Nephron (organoid): ENCODE data around the gene SLC38A1.

Source experiments
- H3K27ac Mint-ChIP-seq, 3 experiments: 2 replicates each; pipeline ENCODE4 v1.8.0; 2020; ENCODE audit warnings: mixed read lengths in 3 of 3, mild to moderate bottlenecking in 2 of 3, moderate library complexity in 1 of 3
- H3K27me3 Mint-ChIP-seq: 2 replicates; pipeline ENCODE4 v1.8.0; 2021; ENCODE audit warnings: low read depth, mild to moderate bottlenecking, moderate library complexity, mixed read lengths
- H3K36me3 Mint-ChIP-seq: 2 replicates; pipeline ENCODE4 v1.8.0; 2020; ENCODE audit warnings: low read depth, mixed read lengths
- H3K4me1 Mint-ChIP-seq: 2 replicates; pipeline ENCODE4 v1.8.0; 2020; ENCODE audit warnings: mixed read lengths
- H3K4me3 Mint-ChIP-seq, 3 experiments: 2 replicates each; pipeline ENCODE4 v1.8.0; 2020; ENCODE audit warnings: mild to moderate bottlenecking in 3 of 3, mixed read lengths in 3 of 3, moderate library complexity in 2 of 3
- H3K9me3 Mint-ChIP-seq: 2 replicates; pipeline ENCODE4 v1.8.0; 2020; ENCODE audit warnings: mixed read lengths
- CTCF ChIP-seq, 3 experiments: fragments of 200-600 bp; sonication (generic); IDR thresholded peaks; one replicate each; pipeline ENCODE4 v1.5.0; 2021; ENCODE audit warnings: antibody characterized with exemption in 3 of 3; ENCODE audit not compliant: unreplicated experiment in 3 of 3

SLC38A1 gene

GRCh38 chr12:46223047-46223446, 45.8 kb downstream of the SLC38A1 start:
- no peak overlapping the region for H3K27ac Mint-ChIP-seq
- H3K27me3 Mint-ChIP-seq = no peaks in the 10 kb centered on the region
- no peaks in the 10 kb centered on the region for H3K9me3 Mint-ChIP-seq
- peaks cover 12% of the 10 kb centered on the region for H3K4me1 Mint-ChIP-seq
- peaks cover 56% of the 10 kb centered on the region for H3K36me3 Mint-ChIP-seq
- no peak for TF ChIP-seq CTCF (IDR thresholded peaks at IDR 0.05; ENCODE audit: unreplicated experiment in 3 of 3)
- no peak overlapping the region for H3K4me3 Mint-ChIP-seq

- H3K4me3 Mint-ChIP-seq = no peak overlapping the region
- peaks cover 12% of the 10 kb centered on the region for H3K4me1 Mint-ChIP-seq
- no peaks in the 10 kb centered on the region for H3K9me3 Mint-ChIP-seq
- no peaks in the 10 kb centered on the region for H3K27me3 Mint-ChIP-seq
- peaks cover 56% of the 10 kb centered on the region for H3K36me3 Mint-ChIP-seq
- no peak for TF ChIP-seq CTCF (IDR thresholded peaks at IDR 0.05; ENCODE audit: unreplicated experiment in 3 of 3)
- H3K27ac Mint-ChIP-seq = no peak overlapping the region
Measured at GRCh38 chr12:46222636-46223035, 46.2 kb downstream of the SLC38A1 start.

GRCh38 chr12:46221255-46222128, 47.4 kb downstream of the SLC38A1 start:
- H3K27me3 Mint-ChIP-seq = no peaks in the 10 kb centered on the region
- TF ChIP-seq CTCF (IDR thresholded peaks at IDR 0.05; ENCODE audit: unreplicated experiment in 3 of 3) = no peak
- peaks cover 59% of the 10 kb centered on the region for H3K36me3 Mint-ChIP-seq
- no peak overlapping the region for H3K27ac Mint-ChIP-seq
- H3K4me3 Mint-ChIP-seq = no peak overlapping the region
- no peaks in the 10 kb centered on the region for H3K9me3 Mint-ChIP-seq
- H3K4me1 Mint-ChIP-seq = peaks cover 12% of the 10 kb centered on the region

GRCh38 chr12:46219877-46220655, 48.8 kb downstream of the SLC38A1 start:
- TF ChIP-seq CTCF (IDR thresholded peaks at IDR 0.05; ENCODE audit: unreplicated experiment in 3 of 3) = no peak
- no peak overlapping the region for H3K4me3 Mint-ChIP-seq
- H3K9me3 Mint-ChIP-seq = no peaks in the 10 kb centered on the region
- peaks cover 59% of the 10 kb centered on the region for H3K36me3 Mint-ChIP-seq
- no peaks in the 10 kb centered on the region for H3K27me3 Mint-ChIP-seq
- H3K27ac Mint-ChIP-seq = no peak overlapping the region
- H3K4me1 Mint-ChIP-seq = peaks cover 12% of the 10 kb centered on the region

GRCh38 chr12:46219132-46219876, 49.5 kb downstream of the SLC38A1 start:
- Mint-ChIP-seq H3K36me3 (peaks cover 53% of the 10 kb centered on the region), H3K4me1 (peaks cover 4% of the 10 kb centered on the region), H3K4me3 (no peak overlapping the region), H3K9me3 (no peaks in the 10 kb centered on the region), H3K27ac (no peak overlapping the region), H3K27me3 (no peaks in the 10 kb centered on the region)
- no peak for TF ChIP-seq CTCF (IDR thresholded peaks at IDR 0.05; ENCODE audit: unreplicated experiment in 3 of 3)
